Subcutaneous adipose tissue (tissue), 4 donors: ENCODE data around the gene DPF3. TPM values are rescaled to one million over a fixed set of nuclear protein-coding genes. Genes with fewer than 3 reads are reported as not detected.

Experiments used
- total RNA-seq, 4 donors: library from RNA; depleted of rRNA; stranded (reverse); fragments of >200 nt; gene quantifications; one replicate each; pipeline ENCODE4 v1.1.0, GENCODE V29; 2016
- TF ChIP-seq, protein P1 (sequence below): fragments of 450-650 bp; IDR thresholded peaks from one replicate; pipeline ENCODE4 v1.5.1; 2016; ENCODE audit warnings: low read depth, mild to moderate bottlenecking, control low read depth, antibody characterized with exemption, moderate library complexity

DPF3 gene
- total RNA-seq, 4 donors from 2014 or later, result 0.33 to 6.8 TPM; not detected in 2

- TF ChIP-seq, protein P1, sequence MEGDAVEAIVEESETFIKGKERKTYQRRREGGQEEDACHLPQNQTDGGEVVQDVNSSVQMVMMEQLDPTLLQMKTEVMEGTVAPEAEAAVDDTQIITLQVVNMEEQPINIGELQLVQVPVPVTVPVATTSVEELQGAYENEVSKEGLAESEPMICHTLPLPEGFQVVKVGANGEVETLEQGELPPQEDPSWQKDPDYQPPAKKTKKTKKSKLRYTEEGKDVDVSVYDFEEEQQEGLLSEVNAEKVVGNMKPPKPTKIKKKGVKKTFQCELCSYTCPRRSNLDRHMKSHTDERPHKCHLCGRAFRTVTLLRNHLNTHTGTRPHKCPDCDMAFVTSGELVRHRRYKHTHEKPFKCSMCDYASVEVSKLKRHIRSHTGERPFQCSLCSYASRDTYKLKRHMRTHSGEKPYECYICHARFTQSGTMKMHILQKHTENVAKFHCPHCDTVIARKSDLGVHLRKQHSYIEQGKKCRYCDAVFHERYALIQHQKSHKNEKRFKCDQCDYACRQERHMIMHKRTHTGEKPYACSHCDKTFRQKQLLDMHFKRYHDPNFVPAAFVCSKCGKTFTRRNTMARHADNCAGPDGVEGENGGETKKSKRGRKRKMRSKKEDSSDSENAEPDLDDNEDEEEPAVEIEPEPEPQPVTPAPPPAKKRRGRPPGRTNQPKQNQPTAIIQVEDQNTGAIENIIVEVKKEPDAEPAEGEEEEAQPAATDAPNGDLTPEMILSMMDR, result no peak
Observed at GRCh38 chr14:72618424-72618823, 275.5 kb downstream of the DPF3 start.

- TF ChIP-seq, protein P1, result no peak
Observed at GRCh38 chr14:72617391-72618031, 276.4 kb downstream of the DPF3 start.

DNA sequence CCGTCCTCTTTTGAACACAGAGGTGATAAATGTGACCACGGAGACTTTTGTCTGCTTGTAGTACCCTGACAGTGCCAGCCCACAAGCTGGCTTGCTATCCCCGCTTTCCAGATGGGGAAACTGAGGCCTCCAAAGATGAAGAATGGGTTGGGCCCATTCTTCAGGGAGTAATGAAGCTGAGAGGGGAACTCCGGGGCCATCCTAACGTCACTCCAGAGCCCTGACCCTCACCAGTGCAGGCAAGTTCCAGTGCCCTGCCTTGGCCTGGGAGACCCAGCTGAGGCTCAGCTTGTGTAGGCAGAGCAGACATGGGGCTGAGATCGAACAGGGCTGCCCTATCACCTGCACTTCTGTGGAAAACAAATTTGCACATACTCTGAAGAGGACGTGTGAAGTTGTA, 277.1 kb downstream of the DPF3 start:
- TF ChIP-seq, protein P1, result no peak

DNA sequence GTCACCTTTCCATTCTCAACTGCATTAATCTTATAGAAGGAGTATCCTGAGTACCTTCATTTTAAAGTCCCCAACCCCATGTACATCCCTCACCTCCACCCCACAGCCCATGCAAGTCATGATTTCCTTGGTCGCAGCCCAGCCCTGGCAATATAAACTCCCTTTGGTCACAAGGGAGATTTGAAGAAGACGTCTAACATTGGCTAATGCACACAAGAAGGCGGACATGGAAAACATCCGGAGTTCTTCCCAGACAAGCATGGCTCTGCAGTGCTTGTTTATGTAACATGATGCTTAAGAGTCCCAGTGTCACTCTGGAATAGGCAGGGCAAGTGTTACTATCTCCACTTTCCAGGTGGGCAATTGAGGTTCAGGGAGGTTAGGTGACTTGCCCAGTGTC, 277.6 kb downstream of the DPF3 start:
- TF ChIP-seq, protein P1, result no peak

- TF ChIP-seq, protein P1, result no peak
Observed at GRCh38 chr14:72615451-72616121, 278.3 kb downstream of the DPF3 start.

DNA sequence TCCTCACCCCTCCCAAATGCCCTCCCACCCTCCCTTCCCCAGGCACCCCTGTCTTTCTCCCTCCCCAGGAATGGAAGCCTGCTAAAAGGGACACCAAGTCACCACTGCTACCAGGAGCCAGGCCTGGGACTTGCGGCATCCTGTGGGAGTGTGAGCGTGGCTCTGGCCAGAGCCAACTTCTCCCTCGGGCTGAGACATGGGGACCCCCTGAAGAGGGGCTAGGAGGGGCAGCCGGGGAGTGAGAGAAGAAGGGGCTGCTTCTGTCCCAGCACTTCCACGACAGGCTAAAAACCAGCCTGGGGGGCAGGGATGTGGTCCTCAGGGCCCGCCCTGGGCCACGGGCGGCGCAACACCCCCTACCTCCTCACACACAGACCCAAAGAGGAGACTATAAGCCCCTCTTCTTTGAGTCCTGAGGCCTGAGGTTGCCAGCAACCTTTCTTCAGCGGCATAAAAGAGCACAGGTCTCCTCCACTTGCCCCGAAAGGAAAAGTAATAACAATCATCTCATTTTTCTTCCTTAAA, 278.9 kb downstream of the DPF3 start:
- TF ChIP-seq, protein P1, result no peak

- TF ChIP-seq, protein P1, result no peak
Observed at GRCh38 chr14:72614365-72614764, 279.5 kb downstream of the DPF3 start.
